Central memory CD4-positive, alpha-beta T cell (primary cell): Measurements from ENCODE around the gene MUC5AC.

Experiments
- DNase-seq: peaks from one replicate; pipeline ENCODE4 v3.0.0; 2022

MUC5AC gene

GRCh38 chr11:1122664-1123002 lies 35.1 kb upstream of the MUC5AC start:
- DNase-seq = no peak

- no peak for DNase-seq
These were observed 33.8 kb upstream of the MUC5AC start for GRCh38 chr11:1123970-1124369.

GRCh38 chr11:1125803-1126202 lies 31.9 kb upstream of the MUC5AC start:
- DNase-seq = no peak

GRCh38 chr11:1126491-1126926 lies 31.2 kb upstream of the MUC5AC start:
- DNase-seq = no peak

GRCh38 chr11:1126935-1127663 lies 30.7 kb upstream of the MUC5AC start:
- no peak for DNase-seq

- DNase-seq = no peak
These were observed 30.0 kb upstream of the MUC5AC start for GRCh38 chr11:1127664-1128162.

- DNase-seq = no peak
These were observed 29.2 kb upstream of the MUC5AC start for GRCh38 chr11:1128311-1129142.

GRCh38 chr11:1129143-1129610 lies 28.6 kb upstream of the MUC5AC start:
- DNase-seq = no peak

DNA sequence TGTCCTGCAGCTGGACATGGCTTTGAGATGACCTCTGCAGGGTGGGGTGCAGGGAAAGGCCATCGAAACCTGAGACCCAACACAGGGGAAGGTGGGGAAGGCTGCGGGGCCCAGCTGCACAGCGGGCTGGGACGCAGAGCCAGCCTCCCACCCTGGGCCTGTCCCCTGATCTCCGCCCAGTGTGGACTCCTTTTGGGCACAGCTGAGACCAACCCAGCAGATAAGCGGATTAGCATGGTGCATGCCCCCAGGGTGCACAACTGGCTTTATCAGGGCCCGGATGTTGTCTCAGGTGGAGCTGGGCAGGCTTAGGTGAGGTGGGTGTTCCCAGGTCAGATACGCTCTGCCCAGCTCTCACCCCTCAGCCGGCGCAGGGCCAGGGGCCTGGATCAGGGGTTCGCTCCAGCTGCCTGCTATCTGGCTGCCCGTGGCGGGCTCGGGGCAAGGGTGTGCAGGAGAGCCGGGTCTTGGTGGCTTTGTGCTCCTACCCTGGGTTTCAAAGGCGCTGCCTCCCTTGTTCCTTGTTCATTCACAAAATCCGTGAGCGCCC lies 28.1 kb upstream of the MUC5AC start:
- no peak for DNase-seq

DNA sequence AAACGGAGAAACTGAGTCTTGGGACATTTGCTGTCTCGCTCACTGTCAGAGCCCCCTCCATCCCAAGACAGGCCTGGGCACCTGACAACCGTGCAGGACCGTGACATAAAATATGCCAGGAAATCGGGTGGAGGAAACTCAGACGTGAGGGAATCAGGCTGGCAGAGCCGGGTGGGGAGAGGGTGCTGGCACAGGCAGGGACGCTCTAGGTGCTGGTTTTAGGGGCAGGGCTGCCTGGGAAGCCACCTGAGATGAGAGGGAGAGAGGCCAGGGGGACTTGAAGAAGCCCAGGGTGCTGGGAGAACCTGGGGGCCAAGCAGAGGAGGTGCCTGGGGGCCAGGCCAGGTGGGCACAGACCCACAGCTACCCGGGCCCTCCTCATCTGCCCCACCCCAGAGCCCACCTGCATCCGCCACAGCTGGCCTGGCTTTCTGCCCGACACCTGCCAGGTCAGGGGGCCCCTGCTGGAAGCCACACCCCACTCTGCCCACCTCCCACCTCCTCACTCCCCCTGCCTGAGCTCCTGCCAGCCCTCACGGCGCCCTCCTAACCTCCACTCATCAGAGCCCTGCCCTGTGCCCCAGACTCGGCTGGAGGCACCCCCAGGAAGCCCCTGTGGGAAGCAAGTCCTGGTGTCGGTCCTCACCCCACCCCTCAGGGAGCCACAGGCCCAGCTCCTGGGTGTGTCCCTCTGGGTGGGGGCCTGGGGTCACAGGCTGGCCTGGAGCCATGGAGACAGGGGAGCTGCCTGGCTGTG lies 27.3 kb upstream of the MUC5AC start:
- DNase-seq = no peak

DNA sequence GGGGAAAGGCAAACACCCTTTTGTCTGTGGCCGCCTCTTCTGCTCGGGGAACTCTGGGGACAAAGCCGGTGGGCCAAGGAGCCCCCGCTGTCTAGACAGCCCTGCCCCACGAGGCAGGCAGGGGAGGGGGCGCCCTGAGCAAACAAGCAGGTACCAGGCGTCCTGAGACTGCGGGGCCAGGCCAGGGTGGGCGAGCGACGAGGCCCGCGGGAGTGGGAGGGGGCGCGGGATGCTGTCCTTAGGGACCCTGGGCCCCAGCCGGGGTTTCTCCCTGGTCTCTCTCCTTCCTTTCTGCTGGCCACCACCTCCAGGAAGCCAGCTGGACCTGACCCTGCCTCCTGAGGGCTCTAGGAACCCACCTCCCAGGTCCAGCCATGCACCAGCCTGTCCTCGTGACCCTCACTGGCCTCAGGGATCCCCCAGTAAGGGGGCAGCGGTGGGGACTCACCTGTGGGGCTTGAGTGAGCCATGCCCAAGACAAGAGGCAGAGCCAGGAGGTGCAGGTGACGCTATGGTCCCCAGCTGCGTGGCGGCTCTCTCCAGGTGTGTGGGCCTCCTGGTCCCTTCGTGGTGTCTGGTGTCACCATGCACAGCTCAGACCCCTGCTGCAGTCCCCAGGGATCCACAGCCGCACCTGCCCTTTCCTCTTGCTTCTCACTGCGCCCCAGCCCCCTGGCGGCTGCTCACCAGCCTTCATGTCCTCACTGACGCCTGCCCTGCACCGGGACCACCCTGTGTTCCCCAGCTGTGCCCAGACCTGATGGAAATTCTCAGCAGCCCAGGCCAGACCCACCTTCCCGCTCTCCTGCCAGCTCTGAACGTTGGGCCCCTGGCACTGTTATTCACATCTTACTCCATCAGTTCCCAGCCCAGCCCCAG lies 26.5 kb upstream of the MUC5AC start:
- no peak for DNase-seq

DNA sequence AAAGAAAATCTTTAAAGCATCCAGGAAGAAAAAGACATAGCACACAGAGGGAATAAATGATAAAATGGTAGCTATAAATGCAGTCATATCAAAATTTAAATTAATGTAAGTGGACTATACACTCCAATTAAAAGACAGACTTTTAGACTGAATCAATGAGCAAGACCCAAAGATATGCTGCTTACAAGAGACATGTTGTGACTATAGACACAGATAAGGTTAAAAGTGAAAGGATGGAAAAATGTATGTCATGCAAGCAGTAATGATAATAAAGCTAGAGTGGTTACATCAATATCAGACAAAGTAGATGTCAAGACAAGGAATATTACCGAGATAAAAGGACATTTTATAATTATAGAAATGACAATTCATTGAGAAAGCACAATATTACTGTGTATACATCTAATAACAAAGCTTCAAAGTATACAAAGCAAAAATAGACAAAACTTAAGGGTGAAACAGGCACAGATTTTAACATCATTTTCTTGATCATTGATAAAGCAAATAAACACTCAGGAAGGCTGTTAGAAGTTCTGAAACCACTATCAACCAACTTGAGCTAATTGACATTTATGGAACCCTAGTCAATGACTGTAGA lies 22.8 kb upstream of the MUC5AC start:
- DNase-seq = no peak

DNA sequence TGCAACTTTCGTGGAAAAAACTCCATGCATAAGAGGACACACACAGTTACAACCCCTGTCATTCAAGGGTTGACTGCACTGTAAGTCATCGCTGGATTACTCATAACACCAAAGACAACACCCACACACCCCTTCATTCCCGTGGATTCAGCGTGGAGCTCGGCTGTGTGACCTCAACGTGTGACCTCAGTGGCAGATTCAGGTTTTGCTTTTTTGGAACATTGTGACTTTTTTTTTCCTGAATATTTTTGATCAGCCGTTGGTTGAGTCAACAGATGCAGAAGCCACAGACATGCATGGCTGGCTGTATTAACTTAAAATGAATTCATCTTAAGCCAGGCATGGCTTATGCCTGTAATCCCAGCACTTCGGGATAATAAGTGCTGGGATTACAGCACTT lies 19.7 kb upstream of the MUC5AC start:
- no peak for DNase-seq

- no peak for DNase-seq
These were observed 18.2 kb upstream of the MUC5AC start for GRCh38 chr11:1139441-1140083.

DNA sequence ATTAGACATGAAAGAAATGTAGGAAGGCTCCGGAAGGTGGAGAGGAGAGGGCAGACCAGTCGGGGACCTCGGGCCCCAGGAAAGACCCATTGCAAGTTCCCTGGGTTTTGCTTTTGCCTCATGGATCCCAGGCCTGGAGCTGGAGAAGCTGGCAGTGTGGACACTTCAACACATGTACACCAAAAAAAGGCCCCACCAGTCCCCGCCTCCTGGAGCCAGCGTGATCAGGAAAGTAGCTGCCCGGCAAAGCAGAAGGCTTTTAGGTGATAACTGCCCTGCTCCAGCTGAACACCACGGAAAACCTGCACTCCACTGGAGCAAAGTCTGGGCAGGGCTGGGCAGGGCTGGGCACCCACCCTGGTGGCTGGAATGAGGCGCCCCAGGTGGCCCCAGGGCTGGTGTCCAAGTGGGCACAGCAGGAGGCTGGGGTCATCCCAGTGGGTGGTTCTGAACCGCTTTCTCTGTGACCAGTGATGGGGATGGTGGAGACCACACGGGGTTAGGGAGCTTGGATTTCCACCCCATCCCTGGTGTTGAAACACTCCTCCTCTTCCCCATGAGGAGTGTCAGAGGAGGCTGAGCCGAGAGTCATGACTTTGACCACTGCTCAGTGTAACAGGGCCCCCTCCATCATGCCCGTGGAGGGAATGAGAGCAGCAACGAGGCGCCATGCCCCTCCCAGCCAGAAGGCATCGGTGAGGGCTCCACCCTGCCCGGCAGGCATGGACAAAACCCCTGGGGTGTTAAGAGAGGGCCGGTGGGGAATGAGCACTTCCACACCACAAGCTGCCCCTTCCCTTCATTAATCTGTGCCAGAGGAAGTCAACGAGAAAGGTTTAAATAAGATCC lies 16.9 kb upstream of the MUC5AC start:
- no peak for DNase-seq

DNA sequence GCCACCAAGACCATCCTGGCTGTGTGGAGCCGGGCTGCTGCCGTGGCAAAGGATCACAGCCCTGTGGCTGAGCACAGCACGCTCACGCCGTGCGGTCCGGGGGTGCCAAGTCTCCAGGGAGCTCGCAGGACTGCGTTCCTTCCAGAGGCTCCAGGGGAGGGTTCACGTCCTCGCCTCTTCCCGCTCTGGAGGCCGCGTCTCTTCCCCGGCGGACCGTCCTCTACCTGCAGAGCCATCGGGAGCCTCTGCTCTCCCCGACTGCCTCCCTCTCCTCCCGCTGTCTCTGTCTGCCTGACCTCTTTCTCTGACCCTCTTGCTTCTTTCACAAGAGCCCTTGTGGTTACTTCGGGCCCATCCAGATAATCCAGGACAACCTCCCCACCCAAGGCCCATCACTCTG lies 11.4 kb upstream of the MUC5AC start:
- DNase-seq = no peak

DNA sequence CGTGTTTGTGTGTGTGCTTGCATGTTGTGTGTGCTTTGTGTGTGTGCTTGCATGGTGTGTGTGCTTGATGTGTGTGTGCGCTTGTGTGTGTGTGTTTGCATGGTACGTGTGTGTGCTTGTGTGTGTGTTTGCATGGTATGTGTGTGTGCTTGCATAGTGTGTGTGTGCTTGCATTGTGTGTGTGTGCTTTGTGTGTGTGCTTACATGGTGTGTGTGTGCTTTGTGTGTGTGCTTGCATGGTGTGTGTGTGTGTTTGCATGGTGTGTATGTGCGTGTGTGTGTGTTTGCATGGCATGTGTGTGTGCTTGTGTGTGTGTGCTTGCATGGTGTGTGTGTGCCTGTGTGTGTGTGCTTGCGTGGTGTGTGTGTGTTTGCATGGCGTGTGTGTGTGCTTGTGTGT lies 10.0 kb upstream of the MUC5AC start:
- DNase-seq = no peak

DNA sequence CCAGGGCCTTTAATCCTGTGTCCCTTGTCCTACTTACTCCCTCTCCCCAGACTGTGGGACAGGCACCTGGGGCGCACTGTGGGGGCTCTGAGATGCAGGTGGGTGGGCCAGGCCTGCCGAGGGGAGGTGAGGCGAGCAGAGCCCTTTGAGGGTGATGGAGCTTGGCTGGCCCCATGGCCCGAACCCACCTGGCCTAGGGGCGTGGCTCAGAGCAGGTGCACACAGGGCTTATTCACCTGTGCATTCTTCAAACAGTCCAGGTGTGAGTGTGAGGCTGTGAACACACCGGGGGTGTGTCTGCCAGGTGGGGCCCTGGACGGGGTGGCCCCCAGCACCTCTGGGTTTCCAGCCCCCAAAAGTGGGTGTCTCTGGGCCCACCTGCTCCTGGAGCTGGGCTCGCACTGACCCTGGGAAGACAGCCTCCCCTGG lies 9.0 kb upstream of the MUC5AC start:
- DNase-seq = no peak

GRCh38 chr11:1149545-1149944 lies 8.2 kb upstream of the MUC5AC start:
- no peak for DNase-seq

DNA sequence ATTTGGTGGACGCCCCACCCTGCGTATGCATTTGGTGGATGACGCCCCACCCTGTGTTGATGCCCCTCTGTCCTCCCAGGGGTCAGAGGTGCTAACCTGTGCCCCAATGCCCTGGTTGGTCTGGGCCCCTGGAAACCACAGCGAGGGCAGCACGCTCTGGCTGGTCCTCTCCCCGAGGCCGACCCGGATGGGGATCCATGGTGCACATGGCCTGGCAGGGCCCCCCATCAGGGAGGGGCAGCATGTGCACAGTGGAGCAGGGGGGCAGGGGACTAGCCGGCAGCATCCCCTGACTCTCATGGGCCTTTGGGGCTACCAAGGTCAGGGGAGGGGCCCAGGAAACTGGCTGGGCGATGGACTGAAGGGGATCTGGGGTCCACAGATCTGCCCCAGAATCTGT lies 7.6 kb upstream of the MUC5AC start:
- no peak for DNase-seq
